Measurements from ENCODE around the gene CDCP1. TPM values are rescaled to one million over a fixed set of nuclear protein-coding genes. Genes with fewer than 3 reads are reported as not detected.

CDCP1 gene
- total RNA-seq, 1 donor from 2014 or later, result 0.25 TPM

DNA sequence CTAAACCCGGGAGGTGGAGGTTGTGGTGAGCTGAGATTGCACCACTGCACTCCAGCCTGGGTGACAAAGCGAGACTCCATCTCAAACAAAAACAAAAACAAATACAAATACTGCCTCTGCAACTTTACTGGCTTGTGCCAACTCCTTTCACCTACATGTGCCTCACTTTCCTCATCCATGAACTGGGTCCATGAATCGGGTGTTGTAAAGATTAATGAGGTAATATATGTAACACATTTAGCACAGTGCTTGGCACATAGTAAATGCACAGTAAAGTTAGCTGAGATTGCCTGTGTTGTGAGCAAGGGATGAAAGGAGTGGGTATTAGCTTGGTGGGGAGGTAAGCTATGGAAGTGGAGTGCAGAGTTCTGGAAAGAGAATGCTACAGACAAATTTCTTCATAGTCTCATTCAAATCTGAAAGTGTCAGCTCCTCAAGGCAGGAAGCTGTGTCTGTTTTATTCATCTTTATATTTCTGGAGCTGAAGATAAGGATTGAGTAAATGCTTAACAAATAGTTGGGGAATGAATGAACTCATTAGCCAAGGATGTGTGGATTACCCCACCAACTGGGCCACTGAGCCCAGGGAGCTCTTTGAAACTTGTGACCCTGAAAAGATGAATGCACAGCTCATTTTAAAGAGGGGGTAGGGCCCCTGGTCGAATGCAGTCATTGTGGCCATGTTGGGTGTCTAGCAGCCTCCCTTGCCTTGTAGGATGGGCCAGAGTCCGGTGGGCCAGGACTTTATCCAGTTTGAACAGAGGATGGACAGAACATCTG is 7.7 kb upstream of the CDCP1 start:
- DNase-seq, result no peak
- intact Hi-C loops (cut with micrococcal nuclease), result no loop called here
- H3K27ac ChIP-seq (replicated peaks), result no peak overlapping the region
- H3K27me3 ChIP-seq (ENCODE audit: low read depth), result no peaks in the 10 kb centered on the region
- H3K9me3 ChIP-seq (replicated peaks), result peaks cover 18% of the 10 kb centered on the region
- no peaks in the 10 kb centered on the region for H3K4me1 ChIP-seq
- TF ChIP-seq, protein P1, sequence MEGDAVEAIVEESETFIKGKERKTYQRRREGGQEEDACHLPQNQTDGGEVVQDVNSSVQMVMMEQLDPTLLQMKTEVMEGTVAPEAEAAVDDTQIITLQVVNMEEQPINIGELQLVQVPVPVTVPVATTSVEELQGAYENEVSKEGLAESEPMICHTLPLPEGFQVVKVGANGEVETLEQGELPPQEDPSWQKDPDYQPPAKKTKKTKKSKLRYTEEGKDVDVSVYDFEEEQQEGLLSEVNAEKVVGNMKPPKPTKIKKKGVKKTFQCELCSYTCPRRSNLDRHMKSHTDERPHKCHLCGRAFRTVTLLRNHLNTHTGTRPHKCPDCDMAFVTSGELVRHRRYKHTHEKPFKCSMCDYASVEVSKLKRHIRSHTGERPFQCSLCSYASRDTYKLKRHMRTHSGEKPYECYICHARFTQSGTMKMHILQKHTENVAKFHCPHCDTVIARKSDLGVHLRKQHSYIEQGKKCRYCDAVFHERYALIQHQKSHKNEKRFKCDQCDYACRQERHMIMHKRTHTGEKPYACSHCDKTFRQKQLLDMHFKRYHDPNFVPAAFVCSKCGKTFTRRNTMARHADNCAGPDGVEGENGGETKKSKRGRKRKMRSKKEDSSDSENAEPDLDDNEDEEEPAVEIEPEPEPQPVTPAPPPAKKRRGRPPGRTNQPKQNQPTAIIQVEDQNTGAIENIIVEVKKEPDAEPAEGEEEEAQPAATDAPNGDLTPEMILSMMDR (IDR thresholded peaks at IDR 0.05; ENCODE audit: borderline replicate concordance), result no peak
- H3K36me3 ChIP-seq, result no peaks in the 10 kb centered on the region
- no peak overlapping the region for H3K4me3 ChIP-seq

DNA sequence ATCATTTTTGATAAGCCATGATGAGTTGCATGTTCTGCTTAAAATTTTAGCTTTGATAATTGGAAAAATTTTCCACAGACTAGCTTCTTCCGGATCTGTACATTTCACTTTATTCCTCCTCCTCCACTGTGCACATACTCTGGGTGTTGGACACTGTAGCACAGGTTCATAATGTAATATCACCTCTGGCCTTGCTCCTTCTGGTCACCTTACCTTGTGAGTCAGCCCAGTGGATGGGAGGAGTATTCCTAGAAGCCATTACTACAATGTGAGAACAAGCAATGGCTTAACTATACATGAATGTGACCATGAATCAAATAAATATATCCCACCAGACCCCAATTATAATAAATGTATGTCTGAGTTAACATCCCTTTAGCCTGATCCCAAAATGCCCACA is 6.1 kb upstream of the CDCP1 start:
- H3K27me3 ChIP-seq (ENCODE audit: low read depth), result peaks cover 13% of the 10 kb centered on the region
- no peak overlapping the region for H3K27ac ChIP-seq (replicated peaks)
- peaks cover 18% of the 10 kb centered on the region for H3K9me3 ChIP-seq (replicated peaks)
- H3K36me3 ChIP-seq, result no peaks in the 10 kb centered on the region
- TF ChIP-seq, protein P1 (IDR thresholded peaks at IDR 0.05; ENCODE audit: borderline replicate concordance), result no peak
- H3K4me1 ChIP-seq, result no peaks in the 10 kb centered on the region
- intact Hi-C loops (cut with micrococcal nuclease), result no loop called here
- no peak overlapping the region for H3K4me3 ChIP-seq
- no peak for DNase-seq

DNA sequence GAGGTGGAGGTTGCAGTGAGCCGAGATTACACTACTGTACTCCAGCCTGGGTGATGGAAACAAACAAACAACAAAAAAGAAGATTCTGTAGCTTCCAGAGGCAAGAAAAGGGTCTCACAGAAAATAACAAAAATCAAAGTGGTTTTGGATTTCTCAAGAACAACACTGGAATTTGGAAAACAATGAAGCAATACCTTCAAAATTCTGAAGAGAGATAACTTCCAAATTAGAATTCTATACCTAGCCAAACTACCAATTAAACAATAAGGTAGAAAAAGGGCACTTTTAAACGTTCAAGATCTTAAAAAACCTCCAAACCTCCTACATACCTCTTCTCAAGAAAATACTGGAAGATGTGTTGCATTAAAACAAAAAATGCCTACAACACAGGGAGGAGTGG is 4.9 kb upstream of the CDCP1 start:
- intact Hi-C loops (cut with micrococcal nuclease), result no loop called here
- Histone ChIP-seq H3K9me3 (replicated peaks) (peaks cover 18% of the 10 kb centered on the region), H3K4me3 (no peak overlapping the region), H3K4me1 (peaks cover 3% of the 10 kb centered on the region), H3K27me3 (ENCODE audit: low read depth) (peaks cover 25% of the 10 kb centered on the region), H3K36me3 (no peaks in the 10 kb centered on the region), H3K27ac (replicated peaks) (no peak overlapping the region)
- TF ChIP-seq, protein P1 (IDR thresholded peaks at IDR 0.05; ENCODE audit: borderline replicate concordance), result no peak
- DNase-seq, result no peak

DNA sequence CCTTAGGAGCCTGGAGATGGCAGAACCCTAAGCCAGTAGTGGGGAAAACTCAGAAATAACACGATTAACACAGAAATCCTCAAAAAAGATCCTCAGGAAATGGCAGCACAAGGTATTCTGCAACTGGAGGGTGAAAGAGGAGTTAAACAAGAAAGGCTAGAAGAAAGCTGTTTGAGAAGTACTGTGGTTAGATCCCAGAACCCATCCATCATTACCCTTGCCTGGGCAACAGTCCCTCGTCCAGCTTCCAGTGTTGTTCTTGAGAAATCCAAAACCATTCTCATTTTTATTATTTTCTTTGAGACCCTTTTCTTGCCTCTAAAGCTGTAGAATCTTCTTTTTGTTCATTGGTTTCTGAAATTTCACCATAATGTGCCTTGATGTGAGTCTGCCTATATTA is 2.7 kb upstream of the CDCP1 start:
- Histone ChIP-seq H3K27me3 (ENCODE audit: low read depth) (peaks cover 47% of the 10 kb centered on the region), H3K36me3 (no peaks in the 10 kb centered on the region), H3K9me3 (replicated peaks) (peaks cover 18% of the 10 kb centered on the region), H3K27ac (replicated peaks) (no peak overlapping the region), H3K4me3 (no peak overlapping the region), H3K4me1 (peaks cover 13% of the 10 kb centered on the region)
- intact Hi-C loops (cut with micrococcal nuclease), result no loop called here
- DNase-seq, result no peak
- TF ChIP-seq, protein P1 (IDR thresholded peaks at IDR 0.05; ENCODE audit: borderline replicate concordance), result no peak

DNA sequence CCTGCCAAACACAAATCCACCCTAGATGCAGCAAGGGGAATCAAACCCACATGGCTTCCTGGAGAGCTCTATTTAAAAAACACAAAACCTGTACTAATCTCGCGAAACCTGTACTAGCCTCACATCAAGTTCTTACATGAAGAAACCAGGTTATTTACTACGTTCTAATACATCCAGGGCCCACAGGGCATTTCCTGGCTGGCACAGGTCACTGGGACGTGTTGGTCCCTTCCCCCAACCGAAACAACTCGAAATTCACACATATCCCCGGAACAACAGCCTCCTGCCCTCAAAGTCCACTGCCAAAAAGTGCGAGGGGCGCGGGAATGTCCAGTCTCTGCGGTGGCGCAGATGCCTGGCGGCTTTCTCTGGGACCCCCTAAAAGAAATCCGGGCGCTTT is 955 bp downstream of the CDCP1 start:
- H3K4me3 ChIP-seq, result peak overlapping the region; percentile 61
- H3K9me3 ChIP-seq (replicated peaks), result peaks cover 2% of the 10 kb centered on the region
- H3K27ac ChIP-seq (replicated peaks), result no peak overlapping the region
- H3K27me3 ChIP-seq (ENCODE audit: low read depth), result peaks cover 74% of the 10 kb centered on the region
- TF ChIP-seq, protein P1 (IDR thresholded peaks at IDR 0.05; ENCODE audit: borderline replicate concordance), result no peak
- peaks cover 13% of the 10 kb centered on the region for H3K4me1 ChIP-seq
- intact Hi-C loops (cut with micrococcal nuclease), result no loop called here
- H3K36me3 ChIP-seq, result no peaks in the 10 kb centered on the region
- no peak for DNase-seq

Measured in left ventricle myocardium inferior (tissue), 1 donor.